Upper lobe of left lung (tissue), 6 donors: Measurements from ENCODE around the gene PGBD5. TPM values are rescaled to one million over a fixed set of nuclear protein-coding genes. Genes with fewer than 3 reads are reported as not detected.

Experiments used
- ATAC-seq, 2 donors: fragments of 200-7000 bp; cut with Tn5 transposase; one replicate each; pipeline ENCODE4 v1.9.1; 2022; ENCODE audit warnings: mild to moderate bottlenecking in 2 of 2, moderate library complexity in 2 of 2; ENCODE audit not compliant: low FRiP score in 2 of 2
- DNase-seq, 2 donors: peaks; one replicate each; pipeline ENCODE4 v3.0.0-alpha.2; 2019 to 2020
- H3K27ac ChIP-seq, 4 donors: fragments of 200-600 bp; sonication (generic); one replicate each; pipeline ENCODE4 v1.5.1; 2016 to 2019
- H3K27me3 ChIP-seq, 4 donors: fragments of 200-600 bp; sonication (generic); one replicate each; pipeline ENCODE4 v1.5.1; 2017 to 2019
- H3K36me3 ChIP-seq, 4 donors: fragments of 200-600 bp; sonication (generic); one replicate each; pipeline ENCODE4 v1.5.1; 2016 to 2019
- H3K4me1 ChIP-seq, 4 donors: fragments of 200-600 bp; sonication (generic); one replicate each; pipeline ENCODE4 v1.5.1; 2018 to 2019
- H3K4me3 ChIP-seq, 4 donors: fragments of 200-600 bp; sonication (generic); one replicate each; pipeline ENCODE4 v1.5.1; 2017 to 2019; ENCODE audit warnings: mild to moderate bottlenecking in 2 of 4, moderate library complexity in 1 of 4
- H3K9me3 ChIP-seq, 4 donors: fragments of 200-600 bp; sonication (generic); one replicate each; pipeline ENCODE4 v1.5.1; 2018 to 2019
- CTCF ChIP-seq, 6 experiments: fragments of 450-650 bp in 4 of 6; fragments of 200-600 bp in 2 of 6; sonication (generic) in 2 of 6; IDR thresholded peaks; one replicate each; pipeline ENCODE4 v1.5.1; 2016 to 2019; ENCODE audit warnings: antibody characterized with exemption in 6 of 6
- EP300 ChIP-seq, 4 donors: sonication (generic); formaldehyde crosslinking; IDR thresholded peaks; one replicate each; pipeline ENCODE4 v1.5.1; 2017; ENCODE audit warnings: antibody characterized with exemption in 4 of 4, control low read depth in 2 of 4
- POLR2A ChIP-seq, 4 donors: fragments of 450-650 bp; IDR thresholded peaks; one replicate each; pipeline ENCODE4 v1.5.1; 2016 to 2017; ENCODE audit warnings: antibody characterized with exemption in 4 of 4, mild to moderate bottlenecking in 2 of 4
- POLR2AphosphoS5 ChIP-seq, 2 donors: sonication (generic); formaldehyde crosslinking; IDR thresholded peaks; one replicate each; pipeline ENCODE4 v1.5.1; 2017; ENCODE audit warnings: antibody characterized with exemption in 2 of 2
- WGBS, 2 donors: methylation state at CpG; one replicate each; pipeline ENCODE4 v1.1.5; 2017 to 2018; 5-methylcytosine and 5-hydroxymethylcytosine counted together
- total RNA-seq, 6 donors: library from RNA; depleted of rRNA in 4 of 6; stranded (reverse); fragments of >200 nt in 4 of 6; gene quantifications; one replicate each; pipeline versions ENCODE4 v1.1.0 to v1.2.1, GENCODE V29; 2016 to 2021
- donor health status: DM: no; HTN: no; CAD: no; lungs with moderate emphysema.
- donor health status: DM: no; HTN: yes; CAD: no; lungs with severe emphysema.

The PGBD5 gene
- total RNA-seq, 6 donors from 2014 or later, result 0.78 to 5.0 (median 3.9) TPM

DNA sequence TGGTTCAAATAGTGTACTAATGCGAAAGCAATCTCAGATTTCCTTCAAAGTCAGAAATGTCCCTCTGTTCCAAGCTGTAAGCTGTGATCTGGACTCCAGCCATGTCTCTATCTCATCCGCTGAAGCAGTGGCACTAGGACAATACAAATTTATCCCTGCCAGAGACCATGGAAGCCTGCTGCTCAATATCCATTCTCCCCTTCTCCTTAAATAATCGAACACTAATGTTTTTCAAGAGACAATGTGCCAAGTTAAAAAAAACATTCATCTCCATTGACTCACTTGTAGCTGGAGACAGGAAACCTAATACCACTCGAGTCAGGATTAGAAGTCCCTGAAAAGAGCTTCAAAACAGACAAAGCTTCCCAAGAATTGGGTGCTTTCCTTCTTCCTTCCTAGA lies 38.5 kb upstream of the PGBD5 start:
- H3K27me3 ChIP-seq, result no peaks in the 10 kb centered on the region
- H3K36me3 ChIP-seq, result no peaks in the 10 kb centered on the region
- DNase-seq (no peak), ATAC-seq (no peak)
- no peak for TF ChIP-seq CTCF (IDR thresholded peaks at IDR 0.05)
- no peak for TF ChIP-seq EP300 (IDR thresholded peaks at IDR 0.05)
- no peak for TF ChIP-seq POLR2A (IDR thresholded peaks at IDR 0.05)
- no peak for TF ChIP-seq POLR2AphosphoS5 (IDR thresholded peaks at IDR 0.05)
- 59% methylated on average over 4 of the region's 4 CpGs for WGBS, 2 donors
- H3K4me3 ChIP-seq, result no peak overlapping the region
- no peak overlapping the region for H3K27ac ChIP-seq
- H3K4me1 ChIP-seq, result no peaks in the 10 kb centered on the region
- H3K9me3 ChIP-seq, result no peaks in the 10 kb centered on the region

DNA sequence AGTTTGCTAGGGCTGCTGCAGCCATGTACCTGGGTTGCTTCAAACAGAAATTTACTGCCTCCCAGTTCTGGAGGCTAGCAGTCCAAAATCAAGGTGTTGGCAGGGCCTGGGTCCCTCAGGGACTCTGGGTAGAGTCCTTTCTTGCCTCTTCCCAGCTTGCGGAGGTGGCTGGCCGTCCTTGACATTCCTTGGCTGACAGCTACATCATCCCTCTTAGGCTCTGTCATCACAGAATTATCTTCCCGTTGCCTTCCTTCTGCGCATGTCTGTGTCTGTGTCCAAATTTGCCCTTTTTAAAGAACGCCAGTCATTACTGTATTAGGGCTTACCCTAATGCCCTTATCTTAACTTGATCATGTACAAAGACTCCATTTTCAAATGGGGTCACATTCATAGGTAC lies 37.6 kb upstream of the PGBD5 start:
- H3K36me3 ChIP-seq, result no peaks in the 10 kb centered on the region
- no peak for TF ChIP-seq POLR2AphosphoS5 (IDR thresholded peaks at IDR 0.05)
- 76 to 78% methylated on average over 5 of the region's 5 CpGs for WGBS, 2 donors
- DNase-seq (no peak), ATAC-seq (no peak)
- no peak overlapping the region for H3K4me3 ChIP-seq
- H3K27ac ChIP-seq, result no peak overlapping the region
- no peaks in the 10 kb centered on the region for H3K4me1 ChIP-seq
- no peaks in the 10 kb centered on the region for H3K27me3 ChIP-seq
- H3K9me3 ChIP-seq, result no peaks in the 10 kb centered on the region

DNA sequence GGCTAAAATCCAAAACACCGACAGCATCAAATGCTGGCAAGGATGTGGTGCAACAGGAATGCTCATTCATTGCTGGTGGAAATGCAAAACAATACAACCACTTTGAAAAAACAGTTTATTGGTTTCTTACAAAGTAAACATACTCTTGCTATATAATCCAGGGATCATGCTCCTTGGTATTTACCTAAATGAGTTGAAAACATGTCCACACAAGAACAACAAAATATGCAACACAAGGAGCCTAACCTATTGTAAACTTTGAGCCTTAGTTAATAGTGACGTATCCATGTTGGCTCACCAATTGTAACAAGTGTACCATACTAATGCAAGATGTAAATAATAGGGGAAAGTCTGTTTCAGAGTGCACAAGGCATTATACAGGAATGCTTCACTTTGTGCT lies 37.2 kb upstream of the PGBD5 start:
- Histone ChIP-seq H3K4me3 (no peak overlapping the region), H3K36me3 (no peaks in the 10 kb centered on the region), H3K4me1 (no peaks in the 10 kb centered on the region), H3K9me3 (no peaks in the 10 kb centered on the region), H3K27me3 (no peaks in the 10 kb centered on the region), H3K27ac (no peak overlapping the region)
- TF ChIP-seq CTCF (IDR thresholded peaks at IDR 0.05), result no peak
- no peak for TF ChIP-seq POLR2AphosphoS5 (IDR thresholded peaks at IDR 0.05)
- no peak for TF ChIP-seq POLR2A (IDR thresholded peaks at IDR 0.05)
- no peak for DNase-seq
- ATAC-seq, result no peak
- 89 to 91% methylated on average over 2 of the region's 2 CpGs for WGBS, 2 donors

DNA sequence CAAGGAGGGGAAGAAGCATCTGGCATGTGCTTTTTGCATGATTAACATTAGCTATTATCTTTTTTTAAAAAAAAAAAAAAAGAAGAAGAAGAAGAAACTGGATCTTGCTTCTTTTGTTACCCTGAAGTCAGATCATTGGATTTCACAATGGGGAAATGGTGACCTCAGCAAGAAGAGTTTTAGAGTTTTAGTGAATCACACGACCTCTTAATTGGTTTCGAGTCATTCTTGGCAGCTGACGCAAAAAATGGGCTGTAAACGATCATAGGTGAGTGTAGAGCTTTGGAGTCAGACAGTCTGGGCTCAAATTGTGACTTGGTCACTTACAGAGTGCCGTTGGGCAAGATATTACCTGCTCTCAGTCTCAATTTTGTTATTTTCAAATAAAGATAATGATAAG lies 33.3 kb upstream of the PGBD5 start:
- peak in 1 of 2 donors; percentile 31 for ATAC-seq
- TF ChIP-seq POLR2A (IDR thresholded peaks at IDR 0.05) (no peak), EP300 (IDR thresholded peaks at IDR 0.05) (no peak), CTCF (IDR thresholded peaks at IDR 0.05) (no peak), POLR2AphosphoS5 (IDR thresholded peaks at IDR 0.05) (no peak)
- no peaks in the 10 kb centered on the region for H3K4me1 ChIP-seq
- H3K4me3 ChIP-seq, result no peak overlapping the region
- H3K36me3 ChIP-seq, result no peaks in the 10 kb centered on the region
- H3K27me3 ChIP-seq, result no peaks in the 10 kb centered on the region
- no peak overlapping the region for H3K27ac ChIP-seq
- 43 to 58% methylated on average over 5 of the region's 5 CpGs for WGBS, 2 donors
- DNase-seq, result no peak
- H3K9me3 ChIP-seq, result no peaks in the 10 kb centered on the region

DNA sequence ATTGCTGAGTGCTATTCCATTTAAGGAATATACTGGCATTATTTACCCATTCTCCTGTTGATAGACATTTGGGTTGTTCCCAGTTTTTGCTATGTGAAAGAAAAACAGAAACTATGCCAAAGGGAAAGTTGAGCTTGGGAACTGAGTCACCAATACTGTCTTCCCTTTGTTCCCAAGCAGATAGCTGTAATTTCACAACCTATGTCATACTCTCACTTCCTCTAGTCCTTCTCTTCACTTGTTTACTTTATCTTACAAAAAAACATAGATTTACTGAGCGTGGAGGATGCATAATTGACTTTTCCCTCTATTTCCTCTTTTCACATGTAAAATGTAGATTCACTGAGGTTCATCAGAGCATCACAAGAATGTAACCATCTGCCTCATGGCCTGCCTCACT lies 32.4 kb upstream of the PGBD5 start:
- WGBS, 2 donors, result 11 to 45% methylated on average over 1 of the region's 1 CpG
- H3K27me3 ChIP-seq, result no peaks in the 10 kb centered on the region
- no peaks in the 10 kb centered on the region for H3K36me3 ChIP-seq
- ATAC-seq (peak in 1 of 2 donors; percentile 44), DNase-seq (no peak)
- H3K4me1 ChIP-seq, result no peaks in the 10 kb centered on the region
- H3K9me3 ChIP-seq, result no peaks in the 10 kb centered on the region
- no peak overlapping the region for H3K4me3 ChIP-seq
- H3K27ac ChIP-seq, result no peak overlapping the region
- TF ChIP-seq EP300 (IDR thresholded peaks at IDR 0.05) (peak in 1 of 4 donors; percentile 28), POLR2AphosphoS5 (IDR thresholded peaks at IDR 0.05) (no peak), POLR2A (IDR thresholded peaks at IDR 0.05) (no peak)

DNA sequence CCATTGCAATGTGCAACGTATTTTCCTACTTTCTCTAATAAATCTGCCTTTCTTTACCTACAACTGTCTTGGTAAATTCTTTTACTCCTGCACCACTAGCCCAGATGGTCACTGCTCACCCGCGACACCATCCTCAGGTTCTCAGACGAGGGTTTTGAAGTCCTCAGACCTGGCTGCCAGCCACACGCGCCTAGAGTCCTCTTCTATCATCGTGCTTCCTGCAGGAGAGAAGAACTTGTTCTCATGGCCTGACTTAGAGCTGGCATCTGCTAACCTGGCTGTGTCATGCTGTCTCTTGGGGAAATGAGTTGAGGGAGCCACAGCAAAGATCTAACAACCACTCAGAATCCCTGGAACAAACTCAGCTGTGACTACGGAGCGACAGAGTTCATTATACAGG lies 30.3 kb upstream of the PGBD5 start:
- DNase-seq (no peak), ATAC-seq (no peak)
- Histone ChIP-seq H3K9me3 (no peaks in the 10 kb centered on the region), H3K36me3 (no peaks in the 10 kb centered on the region), H3K4me1 (no peaks in the 10 kb centered on the region), H3K27me3 (no peaks in the 10 kb centered on the region), H3K27ac (no peak overlapping the region), H3K4me3 (no peak overlapping the region)
- 80 to 81% methylated on average over 9 of the region's 9 CpGs for WGBS, 2 donors
- no peak for TF ChIP-seq CTCF (IDR thresholded peaks at IDR 0.05)
- no peak for TF ChIP-seq POLR2A (IDR thresholded peaks at IDR 0.05)
- no peak for TF ChIP-seq POLR2AphosphoS5 (IDR thresholded peaks at IDR 0.05)
- TF ChIP-seq EP300 (IDR thresholded peaks at IDR 0.05), result no peak
